Lower lobe of right lung (tissue), 2 donors: ENCODE results near the gene IFT122. TPM values are rescaled to one million over a fixed set of nuclear protein-coding genes. Genes with fewer than 3 reads are reported as not detected.
A peak's percentile ranks its signal among the peaks of the same experiment; 100 is the strongest.

Source experiments
- ATAC-seq, 2 donors: fragments of 200-7000 bp; cut with Tn5 transposase; one replicate each; pipeline ENCODE4 v1.9.1; 2020 to 2022; ENCODE audit warnings: mild to moderate bottlenecking in 2 of 2, moderate library complexity in 2 of 2
- DNase-seq: peaks from one replicate; pipeline ENCODE4 v3.0.0-alpha.2; 2020
- H3K27ac ChIP-seq: fragments of 200-600 bp; one replicate; pipeline ENCODE4 v1.8.0; 2022
- H3K27me3 ChIP-seq: fragments of 200-600 bp; one replicate; pipeline ENCODE4 v1.8.0; 2022; ENCODE audit warnings: low read depth
- H3K36me3 ChIP-seq: fragments of 200-600 bp; one replicate; pipeline ENCODE4 v1.8.0; 2022; ENCODE audit warnings: mild to moderate bottlenecking
- H3K4me1 ChIP-seq: fragments of 200-600 bp; one replicate; pipeline ENCODE4 v1.8.0; 2022
- H3K4me3 ChIP-seq: fragments of 200-600 bp; one replicate; pipeline ENCODE4 v1.8.0; 2022; ENCODE audit warnings: mild to moderate bottlenecking
- H3K9me3 ChIP-seq: fragments of 200-600 bp; one replicate; pipeline ENCODE4 v1.8.0; 2022
- CTCF ChIP-seq: fragments of 200-600 bp; IDR thresholded peaks from one replicate; pipeline ENCODE4 v1.8.0; 2022; ENCODE audit warnings: antibody characterized with exemption, mild to moderate bottlenecking
- intact Hi-C: fragments of 100-400 bp; cut with DNase I; formaldehyde crosslinking; loops from one replicate; pipeline ENCODE4 v1.11.0; 2022
- total RNA-seq: library from RNA; stranded (reverse); fragmentation: NEBNext Ultra II Directional; extraction: Animal tissue kit (Norgen Biotek cat#: 25700); gene quantifications from one replicate; pipeline ENCODE4 v1.2.1, GENCODE V29; 2021
- donor health status: DM: no; HTN: yes; CAD: no; lungs with severe emphysema.

Gene IFT122
- total RNA-seq, 1 donor from 2014 or later = 29.9 TPM

- DNase-seq (no peak), ATAC-seq (no peak)
- Histone ChIP-seq H3K27ac (peak overlapping the region; percentile 68), H3K9me3 (no peaks in the 10 kb centered on the region), H3K4me3 (no peak overlapping the region), H3K36me3 (peaks cover 94% of the 10 kb centered on the region), H3K27me3 (no peaks in the 10 kb centered on the region), H3K4me1 (peaks cover 72% of the 10 kb centered on the region)
- TF ChIP-seq CTCF = no peak
- intact Hi-C loops = no loop called here
Measured at GRCh38 chr3:129559565-129560079, 119.6 kb downstream of the IFT122 start.

GRCh38 chr3:129560269-129560787, 120.3 kb downstream of the IFT122 start:
- DNase-seq = no peak
- H3K36me3 ChIP-seq = peaks cover 98% of the 10 kb centered on the region
- peaks cover 72% of the 10 kb centered on the region for H3K4me1 ChIP-seq
- ATAC-seq = no peak
- no peaks in the 10 kb centered on the region for H3K27me3 ChIP-seq
- no peak for TF ChIP-seq CTCF
- no peaks in the 10 kb centered on the region for H3K9me3 ChIP-seq
- intact Hi-C loops = no loop called here
- no peak overlapping the region for H3K4me3 ChIP-seq
- H3K27ac ChIP-seq = peak overlapping the region; percentile 68

- intact Hi-C loops = no loop called here
- peak; percentile 66 to 77 for ATAC-seq
- peaks cover 72% of the 10 kb centered on the region for H3K4me1 ChIP-seq
Measured at GRCh38 chr3:129560911-129561594, 121.0 kb downstream of the IFT122 start.

GRCh38 chr3:129561619-129562248, 121.7 kb downstream of the IFT122 start:
- no peaks in the 10 kb centered on the region for H3K9me3 ChIP-seq
- no peak overlapping the region for H3K4me3 ChIP-seq
- intact Hi-C loops = no loop called here
- no peak for TF ChIP-seq CTCF
- ATAC-seq (no peak), DNase-seq (no peak)
- no peaks in the 10 kb centered on the region for H3K27me3 ChIP-seq
- H3K4me1 ChIP-seq = peaks cover 77% of the 10 kb centered on the region
- H3K27ac ChIP-seq = peak overlapping the region; percentile 68
- peaks cover 98% of the 10 kb centered on the region for H3K36me3 ChIP-seq

More at GRCh38 chr3:129560911-129561594, 121.0 kb downstream of the IFT122 start:
- Histone ChIP-seq H3K27me3 (no peaks in the 10 kb centered on the region), H3K9me3 (no peaks in the 10 kb centered on the region), H3K36me3 (peaks cover 98% of the 10 kb centered on the region), H3K27ac (peak overlapping the region; percentile 68), H3K4me3 (no peak overlapping the region)
- TF ChIP-seq CTCF = no peak
- DNase-seq = peak; percentile 82

- no peak overlapping the region for H3K27ac ChIP-seq
- H3K27me3 ChIP-seq = no peaks in the 10 kb centered on the region
- no peak overlapping the region for H3K4me3 ChIP-seq
- DNase-seq = no peak
- no peak for ATAC-seq
- H3K4me1 ChIP-seq = peaks cover 85% of the 10 kb centered on the region
- intact Hi-C loops = no loop called here
- H3K36me3 ChIP-seq = peaks cover 98% of the 10 kb centered on the region
- H3K9me3 ChIP-seq = no peaks in the 10 kb centered on the region
- TF ChIP-seq CTCF = no peak
Measured at GRCh38 chr3:129562803-129563202, 122.8 kb downstream of the IFT122 start.
